HCT116 (cell line): ENCODE measurements around the gene FCRL5. TPM values are rescaled to one million over a fixed set of nuclear protein-coding genes. Genes with fewer than 3 reads are reported as not detected.

Experiments
- ATAC-seq: fragments of 200-7000 bp; cut with Tn5 transposase; 2 replicates; pipeline ENCODE4 v1.9.1; 2020; ENCODE audit warnings: mild to moderate bottlenecking, moderate library complexity
- BruUV-seq: library from RNA; stranded (reverse); fragments of 400-500 nt; replicated peaks from 2 replicates; lab custom pipeline; 2021; lab: Mats Ljungman, UMichigan
- CTCF ChIA-PET: fragments of 300-600 bp; sonication (Branson Sonifier 250); formaldehyde crosslinking; loops from one replicate; lab custom pipeline; 2021; ENCODE audit warnings: antibody characterized with exemption; lab: Charles Lee
- POLR2A ChIA-PET: fragments of 300-600, 350-600 bp; sonication (Branson Sonifier 250); formaldehyde crosslinking; loops from one replicate; lab custom pipeline; 2021; ENCODE audit warnings: antibody characterized with exemption; lab: Charles Lee
- RAD21 ChIA-PET, 2 experiments: fragments of 300-600 bp; sonication (Branson Sonifier 250); formaldehyde crosslinking; loops; one replicate each; lab custom pipeline; 2023; ENCODE audit warnings: low total read pairs in 2 of 2; ENCODE audit not compliant: uncharacterized antibody in 2 of 2, unreplicated experiment in 2 of 2, low non-redundant PET in 1 of 2; lab: Charles Lee
- DNase-seq: peaks from one replicate; pipeline ENCODE4 v3.0.0-alpha.2; 2010; ENCODE audit warnings: low read depth, low spot score
- H2AFZ ChIP-seq: fragments of 200-600 bp; shearing (Covaris generic), sonication (generic); 2 replicates; pipeline ENCODE4 v1.6.1; 2017; ENCODE audit warnings: low read depth, mixed run types, mixed read lengths, antibody characterized with exemption, low read length; ENCODE audit not compliant: poor library complexity, severe bottlenecking
- H3K27ac ChIP-seq: 2 replicates; pipeline ENCODE4 v1.5.1; 2012; ENCODE audit warnings: low read depth, low read length
- H3K27me3 ChIP-seq: fragments of 200-600 bp; sonication (generic); 2 replicates; pipeline ENCODE4 v1.6.1; 2016; ENCODE audit warnings: mixed run types, low read length, mixed read lengths; ENCODE audit not compliant: insufficient read depth
- H3K36me3 ChIP-seq, 2 experiments: fragments of 200-500 bp in 1 of 2; fragments of 200-600 bp in 1 of 2; sonication (Bioruptor generic) in 1 of 2; sonication (generic) in 1 of 2; 2 replicates each; pipeline versions ENCODE4 v1.5.1 to v1.6.1; 2014 to 2016; ENCODE audit warnings: low read length in 2 of 2, inconsistent platforms in 1 of 2, mixed read lengths in 1 of 2, mixed run types in 1 of 2; ENCODE audit not compliant: insufficient read depth in 2 of 2, control insufficient read depth in 1 of 2
- H3K4me1 ChIP-seq, 2 experiments: fragments of 200-600 bp in 1 of 2; sonication (generic) in 1 of 2; 2 replicates each; pipeline versions ENCODE4 v1.5.1 to v1.6.1; 2012 to 2017; ENCODE audit warnings: low read length in 2 of 2, inconsistent platforms in 1 of 2, mild to moderate bottlenecking in 1 of 2, mixed read lengths in 1 of 2, mixed run types in 1 of 2, moderate library complexity in 1 of 2; ENCODE audit not compliant: insufficient read depth in 2 of 2, control insufficient read depth in 1 of 2
- H3K4me2 ChIP-seq: fragments of 200-600 bp; sonication (generic); 2 replicates; pipeline ENCODE4 v1.6.1; 2017; ENCODE audit warnings: mixed run types, low read length, mixed read lengths
- H3K4me3 ChIP-seq, 2 experiments: fragments of 200-600 bp in 1 of 2; sonication (generic) in 1 of 2; replicated peaks in 1 of 2; 2 replicates each; pipeline ENCODE4 v1.5.1; 2011 to 2016; ENCODE audit warnings: low read length in 2 of 2, control low read depth in 1 of 2, low read depth in 1 of 2, mild to moderate bottlenecking in 1 of 2, mixed read lengths in 1 of 2, mixed run types in 1 of 2
- H3K79me2 ChIP-seq: fragments of 200-600 bp; sonication (generic); 2 replicates; pipeline ENCODE4 v1.6.1; 2017; ENCODE audit warnings: mild to moderate bottlenecking, mixed run types, low read length, moderate library complexity, mixed read lengths; ENCODE audit not compliant: insufficient read depth
- H3K9ac ChIP-seq: fragments of 200-600 bp; sonication (generic); 2 replicates; pipeline ENCODE4 v1.6.1; 2016; ENCODE audit warnings: low read length, mixed read lengths
- H3K9me2 ChIP-seq: fragments of 200-600 bp; sonication (generic), shearing (Covaris generic); 2 replicates; pipeline ENCODE4 v1.6.1; 2017; ENCODE audit warnings: mixed run types, mild to moderate bottlenecking, moderate library complexity; ENCODE audit not compliant: insufficient read depth
- H3K9me3 ChIP-seq, 2 experiments: fragments of 200-500 bp in 1 of 2; fragments of 200-600 bp in 1 of 2; sonication (Bioruptor generic) in 1 of 2; sonication (generic) in 1 of 2; 2 replicates each; pipeline ENCODE4 v1.6.1; 2014 to 2017; ENCODE audit warnings: low read length in 2 of 2, mixed read lengths in 2 of 2, inconsistent platforms in 1 of 2, low read depth in 1 of 2, mild to moderate bottlenecking in 1 of 2, mixed run types in 1 of 2, moderate library complexity in 1 of 2; ENCODE audit not compliant: control insufficient read depth in 1 of 2, insufficient read depth in 1 of 2
- H4K20me1 ChIP-seq: fragments of 200-600 bp; sonication (generic), shearing (Covaris generic); 2 replicates; pipeline ENCODE4 v1.6.1; 2017; ENCODE audit warnings: mixed run types, mild to moderate bottlenecking, moderate library complexity; ENCODE audit not compliant: insufficient read depth
- CBX3 ChIP-seq: IDR thresholded peaks from 2 replicates; pipeline ENCODE4 v1.6.1; 2012; ENCODE audit warnings: low read depth
- CEBPB ChIP-seq: IDR thresholded peaks from 2 replicates; pipeline ENCODE4 v1.6.1; 2012; ENCODE audit warnings: low read depth
- CTCF ChIP-seq, 3 experiments: fragments of 200-600 bp in 1 of 3; sonication (generic) in 1 of 3; IDR thresholded peaks in 2 of 3; conservative IDR thresholded peaks in 1 of 3; 2 replicates each; pipeline ENCODE4 v1.5.1; 2012 to 2017; ENCODE audit warnings: low read depth in 2 of 3, low read length in 2 of 3, antibody characterized with exemption in 1 of 3, borderline replicate concordance in 1 of 3, control low read depth in 1 of 3, mild to moderate bottlenecking in 1 of 3, mixed read lengths in 1 of 3, mixed run types in 1 of 3, moderate library complexity in 1 of 3; ENCODE audit not compliant: insufficient read depth in 1 of 3
- EGR1 ChIP-seq: IDR thresholded peaks from 2 replicates; pipeline ENCODE4 v1.6.1; 2012; ENCODE audit warnings: low read depth
- ELF1 ChIP-seq: IDR thresholded peaks from 2 replicates; pipeline ENCODE4 v1.6.1; 2012; ENCODE audit warnings: low read depth, borderline replicate concordance
- EZH2 ChIP-seq: fragments of 200-600 bp; sonication (generic); IDR thresholded peaks from 2 replicates; pipeline ENCODE4 v1.6.1; 2017; ENCODE audit warnings: antibody characterized with exemption, mixed run types
- FOSL1 ChIP-seq: IDR thresholded peaks from 2 replicates; pipeline ENCODE4 v1.6.1; 2012; ENCODE audit warnings: low read depth
- JUND ChIP-seq: IDR thresholded peaks from 2 replicates; pipeline ENCODE4 v1.6.1; 2012
- MAX ChIP-seq: IDR thresholded peaks from 2 replicates; pipeline ENCODE4 v1.6.1; 2012
- POLR2A ChIP-seq: IDR thresholded peaks from 2 replicates; pipeline ENCODE4 v1.7.0; 2011; ENCODE audit warnings: borderline replicate concordance; ENCODE audit not compliant: insufficient read depth, insufficient read length; ENCODE audit errors: extremely low read depth
- REST ChIP-seq: IDR thresholded peaks from 2 replicates; pipeline ENCODE4 v1.6.1; 2012; ENCODE audit warnings: low read depth
- SIN3A ChIP-seq: IDR thresholded peaks from 2 replicates; pipeline ENCODE4 v1.6.1; 2012; ENCODE audit warnings: low read depth
- SP1 ChIP-seq: IDR thresholded peaks from 2 replicates; pipeline ENCODE4 v1.6.1; 2012; ENCODE audit warnings: low read depth
- TCF7L2 ChIP-seq: IDR thresholded peaks from 2 replicates; pipeline ENCODE4 v1.7.0; 2011; ENCODE audit warnings: borderline replicate concordance, inconsistent platforms; ENCODE audit not compliant: insufficient read depth, insufficient read length; ENCODE audit errors: extremely low read depth
- YY1 ChIP-seq: IDR thresholded peaks from 2 replicates; pipeline ENCODE4 v1.6.1; 2011; ENCODE audit warnings: low read length, low read depth, moderate library complexity, mild to moderate bottlenecking; ENCODE audit not compliant: insufficient replicate concordance; ENCODE audit errors: extremely low read depth
- ZBTB33 ChIP-seq: IDR thresholded peaks from 2 replicates; pipeline ENCODE4 v1.6.1; 2011; ENCODE audit warnings: mild to moderate bottlenecking, low read length, moderate library complexity; ENCODE audit not compliant: insufficient replicate concordance; ENCODE audit errors: extremely low read depth
- ZFX ChIP-seq: fragments of 450-650 bp; IDR thresholded peaks from 2 replicates; pipeline ENCODE4 v1.6.1; 2017
- ZNF274 ChIP-seq: fragments of 200-500 bp; sonication (Bioruptor generic); IDR thresholded peaks from 2 replicates; pipeline ENCODE4 v1.6.1; 2014; ENCODE audit warnings: mild to moderate bottlenecking, low read depth, low read length, inconsistent platforms
- intact Hi-C: fragments of 100-400 bp; cut with micrococcal nuclease; formaldehyde crosslinking; loops from 2 replicates; pipeline ENCODE4 v1.10.0; 2022
- total RNA-seq: library from RNA; stranded (reverse); gene quantifications from one replicate; pipeline ENCODE4 v1.2.1, GENCODE V29; 2021; ENCODE audit not compliant: unreplicated experiment

The FCRL5 gene
- total RNA-seq, 1 experiment from 2014 or later: not detected

GRCh38 chr1:157551694-157552693 lies at the start of gene FCRL5 (continued):
- TF ChIP-seq CEBPB: no peak
- no peak for TF ChIP-seq FOSL1

- Histone ChIP-seq H3K4me2 (no peak overlapping the region), H3K27ac (no peak overlapping the region), H3K9me3 (no peaks in the 10 kb centered on the region), H3K36me3 (no peaks in the 10 kb centered on the region), H3K27me3 (peaks cover 39% of the 10 kb centered on the region), H3K4me1 (no peaks in the 10 kb centered on the region), H3K79me2 (no peaks in the 10 kb centered on the region), H4K20me1 (no peaks in the 10 kb centered on the region), H3K4me3 (no peak overlapping the region), H3K9ac (no peak overlapping the region), H3K9me2 (no peaks in the 10 kb centered on the region), H2AFZ (no peak overlapping the region)
- no TSS peak for BruUV-seq
- intact Hi-C loops: no loop called here
- ChIA-PET CTCF (no interaction called here), POLR2A (no interaction called here), RAD21 (no interaction called here)
- ATAC-seq (no peak), DNase-seq (no peak)
- TF ChIP-seq ZNF274 (no peak), JUND (no peak), CBX3 (no peak), ELF1 (no peak), MAX (no peak), ZFX (no peak), EGR1 (no peak), TCF7L2 (no peak), SIN3A (no peak), SP1 (no peak), CTCF (IDR thresholded peaks at IDR 0.05 in 2 of 3, conservative IDR thresholded peaks at IDR 0.05 in 1 of 3; ENCODE audit: borderline replicate concordance in 1 of 3, insufficient read depth in 1 of 3, low read depth in 2 of 3, low read length in 2 of 3) (no peak), POLR2A (no peak), ZBTB33 (no peak), REST (no peak), YY1 (no peak), EZH2 (no peak)
Observed at GRCh38 chr1:157600236-157600635, 47.9 kb upstream of the FCRL5 start.
